HL-60 (cell line): ENCODE data around the gene MED9.
"Not testable (repeated sequence)": the region's sequence is repeated elsewhere in the genome, so short reads cannot be mapped to it uniquely, and the experiment has no call there.

Experiments used
- DNase-seq, 2 experiments: peaks; one replicate each; pipeline ENCODE4 v3.0.0-alpha.2; 2010 to 2020; ENCODE audit warnings: low read depth in 1 of 2, low spot score in 1 of 2
- H3K27ac ChIP-seq: fragments of 250-450 bp; sonication (Bioruptor Pico); replicated peaks from 2 replicates; pipeline ENCODE4 v1.5.1; 2020; ENCODE audit warnings: mild to moderate bottlenecking, moderate library complexity
- H3K27me3 ChIP-seq: fragments of 250-450 bp; sonication (Bioruptor Pico); 2 replicates; pipeline ENCODE4 v1.5.1; 2021; ENCODE audit warnings: mild to moderate bottlenecking, moderate library complexity; ENCODE audit not compliant: insufficient read depth, poor library complexity, severe bottlenecking
- H3K4me3 ChIP-seq: replicated peaks from 2 replicates; pipeline ENCODE4 v1.5.1; 2011; ENCODE audit warnings: mild to moderate bottlenecking, control low read depth, low read length; ENCODE audit not compliant: insufficient read depth
- CTCF ChIP-seq: IDR thresholded peaks from one replicate; pipeline ENCODE4 v1.5.1; 2011; ENCODE audit warnings: low read length, control low read depth, inconsistent platforms; ENCODE audit not compliant: insufficient read depth
- GABPA ChIP-seq: IDR thresholded peaks from 2 replicates; pipeline ENCODE4 v1.6.1; 2012; ENCODE audit warnings: low read depth
- POLR2AphosphoS5 ChIP-seq: IDR thresholded peaks from 2 replicates; pipeline ENCODE4 v1.6.1; 2012; ENCODE audit warnings: low read depth
- REST ChIP-seq: IDR thresholded peaks from 2 replicates; pipeline ENCODE4 v1.6.1; 2012; ENCODE audit warnings: low read depth; ENCODE audit not compliant: insufficient replicate concordance
- SPI1 ChIP-seq: IDR thresholded peaks from 2 replicates; pipeline ENCODE4 v1.6.1; 2012; ENCODE audit warnings: low read depth, mild to moderate bottlenecking, borderline replicate concordance
- long read RNA-seq: library from polyadenylated mRNA; unstranded; transcript quantifications from one replicate; pipeline ENCODE4 v2.0.0, GENCODE V29; 2020

Gene MED9
- long read RNA-seq, transcript MED9-201 (2 exons, 2,228 nt) = major isoform, 249 of 262 reads
- long read RNA-seq, transcript MED9-203 (3 exons, 568 nt) = minor isoform, 5 of 262 reads
- long read RNA-seq, partial matches to known transcripts = 1 of 262 reads
- long read RNA-seq, other reads (novel, unspliced or antisense) = 3 of 262 reads

GRCh38 chr17:17476865-17477467 is at the start of gene MED9:
Gene MED9, plus strand, starts transcription at chr17:17477000. Its CDS starts 42 bp downstream, at chr17:17477042.
- no peak for TF ChIP-seq REST
- peak; percentile 39; the same call in 1 of the 2 replicates for TF ChIP-seq POLR2AphosphoS5
- H3K27me3 ChIP-seq = no peaks in the 10 kb centered on the region
- H3K27ac ChIP-seq = peak within 1 kb of the TSS; percentile 91
- peak; percentile 65 to 82 for DNase-seq
- H3K4me3 ChIP-seq = peak within 1 kb of the TSS; percentile 74

- no peak overlapping the region for H3K27ac ChIP-seq
- no peak overlapping the region for H3K4me3 ChIP-seq
- no peak for DNase-seq
- no peak for TF ChIP-seq POLR2AphosphoS5
- TF ChIP-seq GABPA = no peak
- TF ChIP-seq CTCF = no peak
- no peak for TF ChIP-seq SPI1
- TF ChIP-seq REST = no peak
- H3K27me3 ChIP-seq = no peaks in the 10 kb centered on the region
Observed at GRCh38 chr17:17429222-17429621, 47.6 kb upstream of the MED9 start.

- H3K27me3 ChIP-seq, DNase-seq, H3K27ac ChIP-seq, H3K4me3 ChIP-seq: not testable (repeated sequence)
Observed at GRCh38 chr17:17430924-17431323, 45.9 kb upstream of the MED9 start.

GRCh38 chr17:17431605-17432004 is 45.2 kb upstream of the MED9 start:
- TF ChIP-seq GABPA = no peak
- no peak for TF ChIP-seq SPI1
- TF ChIP-seq CTCF = no peak
- TF ChIP-seq REST = no peak
- TF ChIP-seq POLR2AphosphoS5 = no peak
- DNase-seq = no peak
- H3K4me3 ChIP-seq = no peak overlapping the region
- peak overlapping the region; percentile 78; the same call in 1 of the 2 replicates for H3K27ac ChIP-seq
- H3K27me3 ChIP-seq = no peaks in the 10 kb centered on the region
